Gastroesophageal sphincter (tissue), 3 donors: ENCODE results near the gene UFM1.

ENCODE experiments used
- POLR2AphosphoS5 ChIP-seq: sonication (generic); formaldehyde crosslinking; IDR thresholded peaks from one replicate; pipeline ENCODE4 v1.6.1; 2017; ENCODE audit warnings: antibody characterized with exemption
- TF ChIP-seq, protein P1 (sequence below), 4 experiments: fragments of 200-600 bp in 2 of 4; fragments of 450-650 bp in 2 of 4; sonication (generic) in 1 of 4; IDR thresholded peaks; one replicate each; pipeline ENCODE4 v1.5.1; 2017 to 2019; ENCODE audit warnings: antibody characterized with exemption in 4 of 4, mild to moderate bottlenecking in 2 of 4, moderate library complexity in 2 of 4

GRCh38 chr13:38381890-38382289 lies 32.2 kb downstream of the UFM1 start:
- TF ChIP-seq, protein P1, sequence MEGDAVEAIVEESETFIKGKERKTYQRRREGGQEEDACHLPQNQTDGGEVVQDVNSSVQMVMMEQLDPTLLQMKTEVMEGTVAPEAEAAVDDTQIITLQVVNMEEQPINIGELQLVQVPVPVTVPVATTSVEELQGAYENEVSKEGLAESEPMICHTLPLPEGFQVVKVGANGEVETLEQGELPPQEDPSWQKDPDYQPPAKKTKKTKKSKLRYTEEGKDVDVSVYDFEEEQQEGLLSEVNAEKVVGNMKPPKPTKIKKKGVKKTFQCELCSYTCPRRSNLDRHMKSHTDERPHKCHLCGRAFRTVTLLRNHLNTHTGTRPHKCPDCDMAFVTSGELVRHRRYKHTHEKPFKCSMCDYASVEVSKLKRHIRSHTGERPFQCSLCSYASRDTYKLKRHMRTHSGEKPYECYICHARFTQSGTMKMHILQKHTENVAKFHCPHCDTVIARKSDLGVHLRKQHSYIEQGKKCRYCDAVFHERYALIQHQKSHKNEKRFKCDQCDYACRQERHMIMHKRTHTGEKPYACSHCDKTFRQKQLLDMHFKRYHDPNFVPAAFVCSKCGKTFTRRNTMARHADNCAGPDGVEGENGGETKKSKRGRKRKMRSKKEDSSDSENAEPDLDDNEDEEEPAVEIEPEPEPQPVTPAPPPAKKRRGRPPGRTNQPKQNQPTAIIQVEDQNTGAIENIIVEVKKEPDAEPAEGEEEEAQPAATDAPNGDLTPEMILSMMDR (IDR thresholded peaks at IDR 0.05) = no peak
- TF ChIP-seq POLR2AphosphoS5 = no peak
